KMS-11 (cell line): ENCODE measurements around the gene NELL1.

ENCODE experiments used
- H2AFZ ChIP-seq: fragments of 200-600 bp; sonication (generic); 2 replicates; pipeline ENCODE4 v1.6.1; 2016; ENCODE audit warnings: antibody characterized with exemption, mixed run types, low read depth
- H3K27ac ChIP-seq: fragments of 200-600 bp; sonication (generic); 2 replicates; pipeline ENCODE4 v1.6.1; 2016; ENCODE audit warnings: mild to moderate bottlenecking, mixed run types
- H3K27me3 ChIP-seq: fragments of 200-600 bp; sonication (generic); 2 replicates; pipeline ENCODE4 v1.6.1; 2017; ENCODE audit warnings: mild to moderate bottlenecking, low read depth, mixed run types, moderate library complexity; ENCODE audit not compliant: insufficient read depth
- H3K36me3 ChIP-seq: fragments of 200-600 bp; sonication (generic); 2 replicates; pipeline ENCODE4 v1.6.1; 2017; ENCODE audit warnings: mild to moderate bottlenecking, mixed run types; ENCODE audit not compliant: insufficient read depth
- H3K4me1 ChIP-seq: fragments of 200-600 bp; sonication (generic); 2 replicates; pipeline ENCODE4 v1.6.1; 2016; ENCODE audit warnings: mild to moderate bottlenecking, low read depth, mixed run types; ENCODE audit not compliant: poor library complexity, severe bottlenecking
- H3K4me2 ChIP-seq: fragments of 200-600 bp; sonication (generic); 2 replicates; pipeline ENCODE4 v1.7.0; 2016; ENCODE audit warnings: mild to moderate bottlenecking, mixed run types
- H3K4me3 ChIP-seq: fragments of 200-600 bp; sonication (generic); IDR thresholded peaks from 2 replicates; pipeline ENCODE4 v1.6.1; 2017; ENCODE audit warnings: low read depth, low read length, mixed read lengths; ENCODE audit not compliant: insufficient read depth
- H3K79me2 ChIP-seq: fragments of 200-600 bp; sonication (generic); 2 replicates; pipeline ENCODE4 v1.6.1; 2016; ENCODE audit warnings: low read depth, mixed run types; ENCODE audit not compliant: insufficient read depth
- H3K9ac ChIP-seq: fragments of 200-600 bp; sonication (generic); 2 replicates; pipeline ENCODE4 v1.6.1; 2016; ENCODE audit warnings: mild to moderate bottlenecking, mixed run types
- H4K20me1 ChIP-seq: fragments of 200-600 bp; sonication (generic); 2 replicates; pipeline ENCODE4 v1.6.1; 2016; ENCODE audit warnings: mild to moderate bottlenecking, mixed run types; ENCODE audit not compliant: insufficient read depth
- TF ChIP-seq, protein P1 (sequence below): fragments of 200-600 bp; sonication (generic); conservative IDR thresholded peaks from 2 replicates; pipeline ENCODE4 v1.6.1; 2017; ENCODE audit warnings: low read depth, mild to moderate bottlenecking, antibody characterized with exemption, low read length, moderate library complexity, mixed read lengths

Gene NELL1

DNA sequence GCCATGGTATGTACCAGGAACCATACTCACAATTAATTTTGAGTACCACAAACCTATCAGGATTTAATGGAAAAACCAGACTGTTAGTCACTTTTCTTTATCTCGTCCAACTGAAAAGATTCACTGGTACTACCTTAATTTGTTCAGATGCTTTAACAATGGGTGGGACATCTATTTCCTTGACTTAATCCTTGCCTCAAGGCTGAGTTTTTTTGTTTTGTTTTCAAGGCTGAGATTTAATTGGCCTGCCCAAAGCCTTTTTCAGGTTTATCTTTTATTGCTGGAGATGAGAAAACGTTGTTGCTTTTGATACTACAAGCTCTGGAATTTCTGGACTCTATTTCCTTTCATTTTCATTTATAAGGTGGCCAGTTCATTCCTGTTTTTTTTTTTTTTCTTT, 50.4 kb downstream of the NELL1 start:
- Histone ChIP-seq H3K9ac (no peak overlapping the region), H3K27ac (no peak overlapping the region), H3K27me3 (no peaks in the 10 kb centered on the region), H3K79me2 (no peaks in the 10 kb centered on the region), H3K4me1 (no peaks in the 10 kb centered on the region), H3K4me2 (no peak overlapping the region), H3K4me3 (no peak overlapping the region), H4K20me1 (no peaks in the 10 kb centered on the region), H3K36me3 (no peaks in the 10 kb centered on the region), H2AFZ (no peak overlapping the region)
- TF ChIP-seq, protein P1, sequence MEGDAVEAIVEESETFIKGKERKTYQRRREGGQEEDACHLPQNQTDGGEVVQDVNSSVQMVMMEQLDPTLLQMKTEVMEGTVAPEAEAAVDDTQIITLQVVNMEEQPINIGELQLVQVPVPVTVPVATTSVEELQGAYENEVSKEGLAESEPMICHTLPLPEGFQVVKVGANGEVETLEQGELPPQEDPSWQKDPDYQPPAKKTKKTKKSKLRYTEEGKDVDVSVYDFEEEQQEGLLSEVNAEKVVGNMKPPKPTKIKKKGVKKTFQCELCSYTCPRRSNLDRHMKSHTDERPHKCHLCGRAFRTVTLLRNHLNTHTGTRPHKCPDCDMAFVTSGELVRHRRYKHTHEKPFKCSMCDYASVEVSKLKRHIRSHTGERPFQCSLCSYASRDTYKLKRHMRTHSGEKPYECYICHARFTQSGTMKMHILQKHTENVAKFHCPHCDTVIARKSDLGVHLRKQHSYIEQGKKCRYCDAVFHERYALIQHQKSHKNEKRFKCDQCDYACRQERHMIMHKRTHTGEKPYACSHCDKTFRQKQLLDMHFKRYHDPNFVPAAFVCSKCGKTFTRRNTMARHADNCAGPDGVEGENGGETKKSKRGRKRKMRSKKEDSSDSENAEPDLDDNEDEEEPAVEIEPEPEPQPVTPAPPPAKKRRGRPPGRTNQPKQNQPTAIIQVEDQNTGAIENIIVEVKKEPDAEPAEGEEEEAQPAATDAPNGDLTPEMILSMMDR: no peak

- H3K79me2 ChIP-seq: no peaks in the 10 kb centered on the region
- H3K36me3 ChIP-seq: no peaks in the 10 kb centered on the region
- no peaks in the 10 kb centered on the region for H3K27me3 ChIP-seq
- H4K20me1 ChIP-seq: no peaks in the 10 kb centered on the region
- H3K27ac ChIP-seq: no peak overlapping the region
- TF ChIP-seq, protein P1: no peak
- no peak overlapping the region for H3K4me3 ChIP-seq
- no peak overlapping the region for H3K4me2 ChIP-seq
- H2AFZ ChIP-seq: no peak overlapping the region
- no peaks in the 10 kb centered on the region for H3K4me1 ChIP-seq
- H3K9ac ChIP-seq: no peak overlapping the region
Measured at GRCh38 chr11:20723366-20723765, 54.0 kb downstream of the NELL1 start.

DNA sequence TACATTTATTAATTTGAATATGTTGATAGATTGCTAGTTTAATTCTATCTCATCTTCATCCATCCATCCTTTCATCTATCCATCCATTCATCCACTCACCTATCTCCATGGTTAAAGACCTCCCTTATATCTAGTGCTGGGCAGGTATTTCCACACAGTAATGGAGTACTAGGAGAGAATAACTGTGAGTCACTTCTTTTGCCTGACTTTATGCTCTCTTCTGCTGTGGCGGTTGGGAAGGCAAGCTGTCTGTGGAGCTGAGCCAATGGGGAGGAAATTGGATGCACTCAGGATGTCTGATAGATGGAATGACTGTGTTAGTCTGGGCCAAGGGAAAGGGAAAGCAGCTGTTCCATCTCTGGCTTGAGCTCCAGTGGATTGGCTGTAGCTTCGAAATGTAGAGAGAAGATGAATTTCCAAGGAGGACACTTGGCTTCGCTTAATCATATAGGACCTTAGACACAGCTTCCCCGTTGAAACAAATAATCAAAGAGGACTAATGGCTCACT, 60.3 kb downstream of the NELL1 start:
- no peak overlapping the region for H3K4me3 ChIP-seq
- no peaks in the 10 kb centered on the region for H3K36me3 ChIP-seq
- no peaks in the 10 kb centered on the region for H3K27me3 ChIP-seq
- H4K20me1 ChIP-seq: no peaks in the 10 kb centered on the region
- H3K9ac ChIP-seq: no peak overlapping the region
- no peak overlapping the region for H3K4me2 ChIP-seq
- H3K79me2 ChIP-seq: no peaks in the 10 kb centered on the region
- H3K4me1 ChIP-seq: no peaks in the 10 kb centered on the region
- TF ChIP-seq, protein P1: no peak
- no peak overlapping the region for H2AFZ ChIP-seq
- H3K27ac ChIP-seq: no peak overlapping the region

DNA sequence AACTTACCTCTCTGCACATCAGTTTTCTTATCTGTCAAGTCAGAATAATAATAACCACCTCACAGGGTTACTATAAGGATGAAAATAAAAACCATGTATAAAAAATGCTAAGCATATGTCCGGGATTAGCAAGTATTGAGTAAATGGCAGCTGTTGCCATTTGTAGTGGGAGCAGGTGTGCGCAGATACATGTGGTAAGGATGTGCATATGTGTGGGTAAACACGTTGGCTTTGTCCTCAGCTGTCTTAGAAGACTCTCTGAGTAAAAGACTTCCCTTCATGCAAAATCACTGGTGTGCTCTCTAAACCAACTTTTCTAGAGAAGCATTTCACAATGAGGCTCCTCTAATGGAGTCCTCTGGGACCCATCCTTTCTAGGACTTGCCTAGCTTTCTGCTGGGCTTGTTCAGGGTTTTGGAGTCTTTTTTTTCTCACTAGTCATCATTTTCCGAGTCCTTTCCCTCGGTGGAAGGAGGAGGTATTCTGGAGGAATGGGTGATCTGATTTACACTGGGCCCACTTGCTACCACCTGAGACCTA, 62.4 kb downstream of the NELL1 start:
- TF ChIP-seq, protein P1: no peak
- H3K27ac ChIP-seq: no peak overlapping the region
- no peaks in the 10 kb centered on the region for H3K79me2 ChIP-seq
- H3K4me3 ChIP-seq: no peak overlapping the region
- H3K4me2 ChIP-seq: no peak overlapping the region
- H2AFZ ChIP-seq: no peak overlapping the region
- no peaks in the 10 kb centered on the region for H3K4me1 ChIP-seq
- no peaks in the 10 kb centered on the region for H3K27me3 ChIP-seq
- H4K20me1 ChIP-seq: no peaks in the 10 kb centered on the region
- no peaks in the 10 kb centered on the region for H3K36me3 ChIP-seq
- H3K9ac ChIP-seq: no peak overlapping the region
